ENCODE measurements around the gene SNAP91. TPM values are rescaled to one million over a fixed set of nuclear protein-coding genes. Genes with fewer than 3 reads are reported as not detected.
"Not testable (repeated sequence)": the region's sequence is repeated elsewhere in the genome, so short reads cannot be mapped to it uniquely, and the experiment has no call there.

SNAP91 gene, protein sequence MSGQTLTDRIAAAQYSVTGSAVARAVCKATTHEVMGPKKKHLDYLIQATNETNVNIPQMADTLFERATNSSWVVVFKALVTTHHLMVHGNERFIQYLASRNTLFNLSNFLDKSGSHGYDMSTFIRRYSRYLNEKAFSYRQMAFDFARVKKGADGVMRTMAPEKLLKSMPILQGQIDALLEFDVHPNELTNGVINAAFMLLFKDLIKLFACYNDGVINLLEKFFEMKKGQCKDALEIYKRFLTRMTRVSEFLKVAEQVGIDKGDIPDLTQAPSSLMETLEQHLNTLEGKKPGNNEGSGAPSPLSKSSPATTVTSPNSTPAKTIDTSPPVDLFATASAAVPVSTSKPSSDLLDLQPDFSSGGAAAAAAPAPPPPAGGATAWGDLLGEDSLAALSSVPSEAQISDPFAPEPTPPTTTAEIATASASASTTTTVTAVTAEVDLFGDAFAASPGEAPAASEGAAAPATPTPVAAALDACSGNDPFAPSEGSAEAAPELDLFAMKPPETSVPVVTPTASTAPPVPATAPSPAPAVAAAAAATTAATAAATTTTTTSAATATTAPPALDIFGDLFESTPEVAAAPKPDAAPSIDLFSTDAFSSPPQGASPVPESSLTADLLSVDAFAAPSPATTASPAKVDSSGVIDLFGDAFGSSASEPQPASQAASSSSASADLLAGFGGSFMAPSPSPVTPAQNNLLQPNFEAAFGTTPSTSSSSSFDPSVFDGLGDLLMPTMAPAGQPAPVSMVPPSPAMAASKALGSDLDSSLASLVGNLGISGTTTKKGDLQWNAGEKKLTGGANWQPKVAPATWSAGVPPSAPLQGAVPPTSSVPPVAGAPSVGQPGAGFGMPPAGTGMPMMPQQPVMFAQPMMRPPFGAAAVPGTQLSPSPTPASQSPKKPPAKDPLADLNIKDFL
- 2.3 TPM for total RNA-seq
- long read RNA-seq, partial matches to known transcripts: 0 of 3 reads
- long read RNA-seq, other reads (novel, unspliced or antisense): 3 of 3 reads

DNA sequence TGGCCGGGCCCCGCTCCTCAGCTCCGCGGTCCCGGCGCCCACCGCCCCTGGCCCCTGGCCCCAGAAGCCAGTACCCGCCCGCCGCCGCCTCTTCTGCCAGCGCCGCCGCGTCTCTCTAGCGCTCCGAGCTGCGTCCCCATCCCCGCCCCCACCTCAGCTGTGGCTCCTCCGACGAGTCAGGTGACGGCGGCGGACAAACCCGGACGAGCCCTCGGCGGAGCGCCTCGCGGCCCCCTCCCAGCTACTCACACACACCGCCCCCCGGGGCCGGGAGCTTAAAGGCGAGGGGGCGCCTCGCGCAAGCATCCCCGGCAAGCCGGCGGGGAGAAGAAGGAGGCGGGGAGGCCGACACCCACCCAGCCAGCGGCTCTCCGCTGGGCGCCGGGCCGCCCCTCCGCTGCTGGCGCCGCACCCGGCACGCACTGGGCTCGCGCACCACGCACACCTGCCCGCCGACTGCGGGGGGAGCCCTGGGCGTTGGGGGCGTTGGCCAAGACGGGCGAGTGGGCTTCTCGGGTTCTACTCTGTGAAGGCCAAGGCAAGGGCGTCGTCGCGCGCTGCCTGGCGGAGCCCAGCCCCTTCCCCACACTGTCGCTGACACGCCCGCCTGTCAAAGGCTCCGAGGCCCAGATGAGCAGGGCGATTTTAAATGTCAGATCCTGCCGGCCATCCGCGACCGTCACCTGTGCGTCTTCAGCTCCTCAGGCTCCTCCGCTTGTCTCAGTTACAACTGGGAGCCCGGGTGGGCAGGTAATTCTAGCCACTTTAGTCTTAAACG lies at the start of gene SNAP91:
Gene SNAP91, minus strand, starts transcription at position 132 of the 778 bp plus-strand sequence. CDS start 1,174 bp downstream, outside the sequence.
- intact Hi-C loops (cut with DNase I): no loop called here
- DNase-seq (no peak), ATAC-seq (ENCODE audit: poor library complexity) (peak; percentile 53)

DNA sequence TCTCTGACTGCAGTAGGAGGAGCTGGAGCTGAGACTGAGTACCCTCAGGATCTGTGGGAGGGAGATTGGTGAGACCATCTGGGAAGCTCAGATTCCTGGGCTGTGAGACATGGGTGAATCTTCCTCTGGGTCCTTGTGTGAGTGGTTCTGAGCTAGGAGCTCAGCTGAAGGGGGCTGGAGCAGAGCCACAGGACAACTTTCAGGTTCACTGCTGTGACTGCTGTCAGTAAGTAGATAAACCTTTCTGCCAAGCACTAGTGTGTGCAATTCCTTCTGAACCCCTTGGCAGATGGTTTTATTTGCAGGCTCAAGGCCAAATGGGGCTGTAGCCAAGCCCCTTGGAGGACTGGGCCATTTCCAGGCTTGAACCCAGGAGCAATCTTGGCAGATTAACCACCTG lies 49.6 kb upstream of the SNAP91 start:
- DNase-seq: no peak
- intact Hi-C loops (cut with DNase I): no loop called here
- peak; percentile 39 for ATAC-seq (ENCODE audit: poor library complexity)

DNA sequence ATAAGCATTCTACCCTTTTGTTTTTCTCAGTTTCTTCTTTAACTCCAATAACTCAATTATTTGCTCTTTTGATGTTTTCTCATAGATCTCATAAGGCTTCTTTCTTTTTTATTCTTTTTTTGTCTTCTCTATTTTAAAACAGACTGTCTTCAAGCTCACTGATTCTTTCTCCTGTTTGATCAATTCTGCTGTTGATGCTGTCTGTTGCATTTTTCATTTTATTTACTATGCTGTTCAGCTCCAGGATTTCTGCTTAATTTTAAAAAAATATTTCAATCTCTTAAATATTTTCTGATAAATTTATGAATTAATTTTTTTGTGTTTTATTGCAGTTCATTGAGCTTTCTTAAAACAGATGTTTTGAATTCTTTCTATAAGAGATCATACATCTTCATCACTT lies 48.1 kb upstream of the SNAP91 start:
- DNase-seq: no peak
- intact Hi-C loops (cut with DNase I): no loop called here
- ATAC-seq (ENCODE audit: poor library complexity): no peak

DNA sequence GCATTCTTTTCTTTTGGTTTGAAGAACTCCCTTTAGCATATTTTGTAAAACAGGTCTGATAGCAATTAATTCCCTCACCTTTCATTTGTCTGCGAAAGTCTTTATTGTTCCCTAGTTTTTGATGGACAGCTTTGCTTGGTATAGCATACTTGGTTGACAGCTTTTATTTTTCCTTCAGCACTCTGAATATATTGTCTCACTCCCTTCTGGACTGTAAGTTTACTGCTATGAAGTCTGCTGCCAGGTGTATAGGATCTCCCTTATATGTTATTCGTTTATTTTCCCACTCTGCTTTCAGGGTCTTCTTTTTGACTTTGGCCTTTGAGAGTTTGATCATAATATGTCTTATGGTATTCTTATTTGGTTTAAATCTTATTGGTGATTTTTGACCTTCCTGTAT lies 47.7 kb upstream of the SNAP91 start:
- intact Hi-C loops (cut with DNase I): no loop called here
- DNase-seq: no peak
- ATAC-seq (ENCODE audit: poor library complexity): no peak

DNA sequence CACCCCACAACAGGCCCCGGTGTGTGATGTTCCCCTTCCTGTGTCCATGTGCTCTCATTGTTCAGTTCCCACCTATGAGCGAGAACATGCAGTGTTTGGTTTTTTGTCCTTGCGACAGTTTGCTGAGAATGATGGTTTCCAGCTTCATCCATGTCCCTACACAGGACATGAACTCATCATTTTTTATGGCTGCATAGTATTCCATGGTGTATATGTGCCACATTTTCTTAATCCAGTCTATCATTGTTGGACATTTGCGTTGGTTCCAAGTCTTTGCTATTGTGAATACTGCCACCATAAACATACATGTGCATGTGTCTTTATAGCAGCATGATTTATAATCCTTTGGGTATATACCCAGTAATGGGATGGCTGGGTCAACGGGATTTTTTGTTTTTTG lies 43.5 kb upstream of the SNAP91 start:
- not testable (repeated sequence) for DNase-seq; ATAC-seq (ENCODE audit: poor library complexity)

DNA sequence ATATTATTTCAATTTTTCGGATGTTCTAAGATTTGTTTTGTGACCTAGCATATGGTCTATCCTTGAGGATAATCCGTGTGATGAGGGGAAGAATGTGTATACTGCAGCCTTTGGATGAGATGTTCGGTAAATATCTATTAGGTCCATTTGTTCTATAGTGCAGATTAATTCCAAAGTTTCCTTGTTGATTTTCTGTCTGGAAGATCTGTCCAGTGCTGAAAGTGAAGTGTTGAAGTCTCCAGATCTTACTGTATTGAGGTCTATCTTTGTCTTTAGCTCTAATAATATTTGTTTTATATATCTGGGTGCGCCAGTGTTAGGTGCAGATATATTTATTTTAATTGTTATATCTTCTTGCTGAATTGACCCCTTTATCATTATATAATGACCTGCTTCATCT lies 32.2 kb upstream of the SNAP91 start:
- no peak for ATAC-seq (ENCODE audit: poor library complexity)
- intact Hi-C loops (cut with DNase I): no loop called here
- no peak for DNase-seq

More for the DNA sequence above, 43.5 kb upstream of the SNAP91 start:
- intact Hi-C loops (cut with DNase I): not testable (repeated sequence)

DNA sequence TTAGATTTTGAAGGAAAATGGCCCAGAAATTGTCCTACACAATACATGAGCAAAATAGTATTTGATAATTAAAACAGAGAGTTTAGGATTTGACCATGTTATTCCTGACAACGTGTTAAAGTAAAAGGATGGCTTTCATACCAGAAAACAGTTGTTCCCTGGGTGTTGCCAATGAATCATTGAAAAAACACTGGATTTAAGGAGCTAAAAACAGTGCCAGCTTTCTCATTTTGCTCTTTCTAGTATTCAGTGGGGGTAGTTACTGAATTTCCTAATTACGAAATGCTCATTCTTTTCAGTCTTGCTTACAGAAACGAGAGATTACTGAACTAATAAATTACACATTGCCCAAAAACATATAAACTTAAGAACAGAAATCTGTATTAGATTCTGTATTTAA lies 26.6 kb upstream of the SNAP91 start:
- intact Hi-C loops (cut with DNase I): no loop called here
- no peak for DNase-seq
- no peak for ATAC-seq (ENCODE audit: poor library complexity)

DNA sequence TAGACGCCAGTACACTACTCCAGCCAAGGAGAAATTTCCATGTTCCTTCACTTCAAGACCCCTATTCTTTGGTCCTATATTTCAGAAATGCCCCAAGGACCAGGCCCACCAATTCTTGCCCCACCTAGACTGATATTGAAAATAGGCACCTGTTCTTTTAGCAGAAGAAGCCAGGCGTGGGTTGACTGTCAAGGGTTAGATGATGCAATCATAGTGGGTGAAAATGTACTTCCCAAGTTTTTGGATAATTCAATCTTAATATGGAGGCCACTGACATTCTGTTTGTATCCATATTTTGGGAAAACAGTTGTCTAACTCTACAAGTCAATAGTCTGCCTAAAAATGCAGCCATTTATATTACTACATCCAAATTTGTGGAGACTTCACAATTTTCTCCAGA lies 21.0 kb upstream of the SNAP91 start:
- intact Hi-C loops (cut with DNase I): no loop called here

DNA sequence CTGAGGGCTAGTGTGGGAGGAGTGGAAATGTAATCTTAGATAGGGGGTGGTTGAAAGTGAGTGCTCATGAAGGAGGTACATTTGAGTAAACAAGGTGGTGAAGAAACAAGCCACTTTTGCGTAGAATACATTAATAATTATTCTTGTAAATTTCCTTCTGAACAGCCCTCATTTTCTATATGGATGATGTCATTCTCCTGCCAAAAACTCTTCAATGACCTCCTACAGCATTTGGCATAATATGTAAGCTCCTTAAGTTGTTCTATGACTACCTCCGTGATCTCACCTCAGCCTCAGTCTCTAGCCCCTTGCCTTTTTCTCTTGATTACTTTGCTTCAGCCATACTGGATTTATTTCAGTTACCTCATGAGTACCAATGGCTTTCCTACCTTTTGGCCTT lies 14.0 kb upstream of the SNAP91 start:
- DNase-seq: no peak
- intact Hi-C loops (cut with DNase I): no loop called here
- ATAC-seq (ENCODE audit: poor library complexity): no peak

More for the DNA sequence above, 21.0 kb upstream of the SNAP91 start:
- ATAC-seq (ENCODE audit: poor library complexity) (no peak), DNase-seq (no peak)

DNA sequence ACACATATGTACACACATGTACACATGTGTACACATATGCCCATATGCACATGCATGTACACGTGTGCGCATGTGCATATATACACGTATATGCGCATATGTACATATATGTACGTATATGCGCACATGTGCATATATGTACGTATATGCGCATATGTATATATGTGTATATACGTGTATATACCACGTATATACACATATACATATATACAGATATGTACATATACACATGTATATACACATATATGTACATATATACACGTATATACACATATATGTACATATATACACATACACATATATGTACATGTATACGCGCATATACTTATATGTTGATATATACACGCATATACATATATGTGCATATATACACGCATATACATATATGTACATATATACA lies 8.9 kb upstream of the SNAP91 start:
- intact Hi-C loops (cut with DNase I): no loop called here
- ATAC-seq (ENCODE audit: poor library complexity) (no peak), DNase-seq (no peak)

DNA sequence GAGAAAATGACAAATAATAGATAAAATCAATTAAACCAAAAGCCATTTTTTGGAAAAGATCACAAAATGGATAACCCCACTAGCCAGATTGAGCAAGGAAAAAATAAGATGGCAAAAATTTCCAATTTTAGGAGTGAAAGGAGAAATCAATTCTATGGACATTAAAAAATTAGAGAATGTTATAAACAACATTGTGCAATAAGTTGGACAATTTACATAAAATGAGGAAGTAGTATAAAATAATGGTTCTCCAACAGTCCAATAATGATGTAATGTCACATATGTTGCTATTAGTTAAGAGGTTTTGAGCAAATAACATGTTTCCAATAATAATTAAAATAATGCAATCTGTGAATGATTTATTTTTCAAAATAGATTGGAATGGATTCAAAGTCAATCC lies 3.1 kb upstream of the SNAP91 start:
- DNase-seq (no peak), ATAC-seq (ENCODE audit: poor library complexity) (no peak)
- intact Hi-C loops (cut with DNase I): no loop called here

DNA sequence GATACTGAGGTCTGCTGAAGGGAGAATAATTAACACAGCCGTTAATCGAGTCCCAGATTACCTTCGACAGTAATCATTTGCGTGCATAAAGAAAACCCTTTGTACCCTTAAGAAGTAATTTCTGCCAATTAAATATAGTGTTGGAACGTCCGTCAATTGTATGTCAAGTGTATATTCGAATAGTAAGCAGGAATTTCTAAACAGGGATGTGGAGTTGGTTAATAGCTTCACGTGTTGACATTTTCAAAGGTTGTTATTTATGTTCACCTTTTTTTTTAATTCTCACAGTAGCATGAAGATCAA lies 798 bp upstream of the SNAP91 start:
- DNase-seq (no peak), ATAC-seq (ENCODE audit: poor library complexity) (no peak)
- intact Hi-C loops (cut with DNase I): no loop called here

DNA sequence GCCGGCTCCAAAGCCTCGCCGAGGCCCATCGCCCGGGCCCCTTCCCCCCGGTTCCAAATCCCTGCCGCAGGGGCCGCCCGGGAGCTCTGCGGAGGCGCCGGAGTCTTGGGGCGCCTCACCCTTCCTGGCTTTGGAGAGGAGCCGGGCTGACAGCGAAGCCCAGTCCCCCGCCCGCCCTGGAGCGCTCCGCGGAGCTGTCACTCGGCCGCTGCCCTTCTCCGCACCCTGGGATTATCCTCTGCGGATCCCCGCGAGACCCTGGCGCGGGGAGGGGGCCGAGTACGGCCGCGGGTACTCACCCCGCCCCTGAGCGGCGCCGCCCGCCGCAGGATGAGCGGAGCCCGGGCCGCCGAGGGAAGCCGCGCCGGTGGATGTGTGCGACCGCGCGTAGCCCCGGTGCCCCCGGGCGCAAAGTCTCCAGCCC lies 343 bp downstream of the SNAP91 start:
- intact Hi-C loops (cut with DNase I): no loop called here
- peak; percentile 29 for ATAC-seq (ENCODE audit: poor library complexity)

DNA sequence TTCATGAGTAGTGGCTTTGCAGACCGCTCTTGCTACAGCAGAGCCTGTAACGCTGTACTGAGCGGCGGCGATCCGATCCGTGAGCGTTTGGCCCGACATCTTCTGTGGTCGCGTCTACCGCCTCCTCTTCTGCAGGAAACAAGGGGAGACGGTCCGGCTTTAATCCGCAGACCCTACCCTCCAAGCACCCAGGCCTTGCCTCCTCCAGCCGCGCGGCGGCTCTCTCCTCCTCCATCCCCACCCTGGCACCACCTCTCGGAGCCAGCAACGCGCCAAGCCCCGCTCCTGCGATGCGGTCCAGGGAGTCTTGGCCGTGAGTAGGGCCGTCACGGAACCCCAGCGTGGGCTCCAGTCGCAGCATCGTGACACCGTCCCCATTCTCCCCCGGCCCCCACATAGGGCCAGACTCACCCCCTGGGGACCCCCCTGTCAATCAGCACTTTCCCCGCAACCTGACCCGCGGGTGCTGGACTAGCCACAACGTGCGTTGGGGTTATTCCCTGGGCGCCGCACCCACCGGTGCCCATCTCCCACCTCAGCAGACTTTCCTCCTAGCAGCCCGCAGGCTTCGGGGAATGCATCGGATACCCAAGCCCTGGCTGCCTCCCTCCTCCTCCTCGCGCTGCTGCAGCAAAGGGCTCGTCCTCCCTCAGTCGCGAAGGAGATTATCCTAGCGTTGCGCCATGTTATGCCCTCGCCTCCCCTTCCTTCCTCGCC lies 914 bp downstream of the SNAP91 start:
- DNase-seq (no peak), ATAC-seq (ENCODE audit: poor library complexity) (peak; percentile 39)
- intact Hi-C loops (cut with DNase I): no loop called here

More for the DNA sequence above, 343 bp downstream of the SNAP91 start:
- no peak for DNase-seq

DNA sequence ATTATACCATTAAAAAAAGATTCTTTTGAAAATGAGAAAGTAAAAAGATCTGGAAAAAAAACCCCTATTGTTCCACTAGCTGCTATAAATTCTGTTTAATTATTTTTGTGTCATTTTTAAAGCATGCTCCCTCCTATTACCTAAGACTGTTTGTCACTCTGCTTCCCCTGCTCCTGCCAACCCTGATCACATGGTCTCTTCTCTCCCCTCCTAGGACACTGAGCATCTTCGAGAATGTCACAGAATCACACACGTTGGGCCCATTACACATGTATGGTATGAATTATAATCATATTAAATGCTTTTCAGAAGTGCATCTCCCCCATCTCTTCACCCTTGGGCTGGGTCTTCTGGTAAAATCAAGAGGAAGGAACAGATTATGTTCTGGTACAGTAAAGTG lies 6.2 kb downstream of the SNAP91 start:
- DNase-seq: no peak
- intact Hi-C loops (cut with DNase I): no loop called here
- ATAC-seq (ENCODE audit: poor library complexity): no peak

DNA sequence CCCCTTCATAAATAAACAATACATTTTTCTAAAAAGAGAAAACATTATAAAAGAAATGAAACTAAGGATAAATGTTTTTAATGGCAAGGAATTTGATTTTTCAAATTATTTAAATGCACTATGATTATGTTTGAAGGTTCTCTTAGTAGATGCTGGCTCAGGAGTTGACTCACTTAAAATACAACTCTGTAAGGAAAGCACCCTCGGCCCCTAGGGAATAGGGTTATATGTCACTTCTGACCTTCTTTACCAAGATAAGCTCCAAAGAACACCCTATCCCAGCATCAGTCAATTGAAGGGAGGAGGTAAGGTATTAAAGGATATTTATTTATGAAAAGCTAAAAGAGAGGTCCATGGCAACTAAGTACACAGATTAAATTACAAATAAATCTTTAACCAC lies 6.8 kb downstream of the SNAP91 start:
- intact Hi-C loops (cut with DNase I): no loop called here
- no peak for ATAC-seq (ENCODE audit: poor library complexity)
- no peak for DNase-seq

DNA sequence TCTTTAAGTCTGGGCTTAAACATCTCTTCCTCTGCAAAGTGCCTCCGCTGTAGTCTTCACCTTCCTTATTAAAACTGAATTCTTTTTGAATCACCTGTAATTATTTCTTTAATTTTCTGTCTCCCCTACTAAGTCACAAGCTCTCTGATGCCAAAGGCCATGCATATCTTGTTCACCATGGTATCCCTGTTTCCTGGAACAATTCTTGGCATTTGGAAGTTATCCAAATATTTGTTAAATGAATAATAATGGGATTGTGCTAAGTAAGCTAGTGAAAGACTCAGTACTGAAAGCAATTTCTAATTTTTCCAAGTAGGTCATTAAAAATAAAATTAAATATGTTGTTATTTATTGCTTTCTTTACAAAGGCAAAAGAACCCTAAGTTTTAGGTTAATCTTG lies 12.2 kb downstream of the SNAP91 start:
- no peak for ATAC-seq (ENCODE audit: poor library complexity)
- no peak for DNase-seq
- intact Hi-C loops (cut with DNase I): no loop called here

DNA sequence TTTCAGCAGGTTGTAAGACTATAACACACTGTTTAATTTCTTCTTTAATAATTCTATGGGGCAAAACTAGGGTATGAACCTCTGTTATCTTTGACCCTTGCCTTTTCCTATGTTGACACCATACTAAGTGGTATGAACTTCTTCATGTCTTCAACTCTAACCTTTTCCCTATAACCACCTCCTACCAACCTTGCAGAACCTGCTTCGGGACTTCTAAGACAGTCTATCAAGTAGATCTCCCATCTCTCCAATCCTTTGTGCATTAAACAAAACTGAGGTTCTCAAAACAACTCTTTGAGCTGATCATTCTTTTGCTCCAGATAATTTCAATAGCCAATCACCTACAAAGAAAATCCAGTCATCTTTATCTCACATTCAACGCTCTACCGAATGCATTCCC lies 23.4 kb downstream of the SNAP91 start:
- DNase-seq: no peak
- ATAC-seq (ENCODE audit: poor library complexity): no peak
- intact Hi-C loops (cut with DNase I): no loop called here

DNA sequence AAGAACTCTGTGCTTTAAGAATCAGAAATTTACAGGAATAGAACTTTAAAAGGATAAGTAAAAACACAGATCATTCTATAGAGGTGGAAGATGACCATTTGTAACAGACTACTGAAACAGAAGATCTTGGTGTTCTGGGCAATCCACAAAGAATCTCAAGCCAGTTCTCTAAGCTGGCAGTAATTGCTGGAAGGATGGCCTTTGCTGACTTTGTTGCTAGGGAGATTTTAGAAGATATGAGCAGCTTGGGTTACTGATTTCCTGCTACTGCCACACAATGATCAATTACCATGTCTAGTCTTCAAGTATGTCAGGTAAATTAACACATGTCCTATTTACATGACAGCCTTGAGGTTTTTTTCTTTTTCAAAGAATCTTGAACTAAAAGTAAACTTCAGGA lies 31.1 kb downstream of the SNAP91 start:
- ATAC-seq (ENCODE audit: poor library complexity): no peak
- intact Hi-C loops (cut with DNase I): no loop called here
- DNase-seq: no peak
